Tibial artery (tissue), 4 donors: Measurements from ENCODE around the gene EFHC2.

Source experiments
- DNase-seq, 2 donors: peaks; one replicate each; pipeline ENCODE4 v3.0.0-alpha.2; 2019
- H3K27ac ChIP-seq, 2 donors: fragments of 200-600 bp; sonication (generic) in 1 of 2; 1 replicate in 1 of 2; 2 replicates in 1 of 2; pipeline ENCODE4 v1.5.1; 2018 to 2019; ENCODE audit warnings: mild to moderate bottlenecking in 1 of 2
- H3K27me3 ChIP-seq, 2 donors: fragments of 200-600 bp; sonication (generic) in 1 of 2; one replicate each; pipeline versions ENCODE4 v1.5.1 to v1.6.0; 2016 to 2019
- H3K36me3 ChIP-seq, 3 donors: fragments of 200-600 bp; sonication (generic) in 2 of 3; one replicate each; pipeline ENCODE4 v1.5.1; 2016 to 2019; ENCODE audit warnings: mild to moderate bottlenecking in 2 of 3
- H3K4me1 ChIP-seq, 4 donors: fragments of 200-600 bp; sonication (generic) in 2 of 4; 1 replicate in 3 of 4; 2 replicates in 1 of 4; pipeline ENCODE4 v1.5.1; 2016 to 2019
- H3K4me3 ChIP-seq, 2 donors: fragments of 200-600 bp; sonication (generic) in 1 of 2; 1 replicate in 1 of 2; 2 replicates in 1 of 2; pipeline ENCODE4 v1.5.1; 2018 to 2019; ENCODE audit warnings: mild to moderate bottlenecking in 2 of 2
- H3K9me3 ChIP-seq, 3 donors: fragments of 200-600 bp; sonication (generic) in 1 of 3; one replicate each; pipeline ENCODE4 v1.5.1; 2016 to 2019
- CTCF ChIP-seq, 2 experiments: fragments of 200-600 bp in 1 of 2; fragments of 450-650 bp in 1 of 2; IDR thresholded peaks; one replicate each; pipeline ENCODE4 v1.5.1; 2017 to 2019; ENCODE audit warnings: antibody characterized with exemption in 2 of 2, mild to moderate bottlenecking in 1 of 2, moderate library complexity in 1 of 2
- intact Hi-C: fragments of 100-400 bp; cut with DNase I; formaldehyde crosslinking; loops from one replicate; pipeline ENCODE4 v1.15.0; 2023; ENCODE audit warnings: low total_unique reads

Gene EFHC2

GRCh38 chrX:44330227-44330626 lies 13.2 kb downstream of the EFHC2 start:
- no peak overlapping the region for H3K27ac ChIP-seq
- H3K4me1 ChIP-seq: no peaks in the 10 kb centered on the region
- no peaks in the 10 kb centered on the region for H3K36me3 ChIP-seq
- H3K4me3 ChIP-seq: no peak overlapping the region
- H3K9me3 ChIP-seq: no peaks in the 10 kb centered on the region
- no peaks in the 10 kb centered on the region for H3K27me3 ChIP-seq
- intact Hi-C loops: no loop called here
- TF ChIP-seq CTCF (IDR thresholded peaks at IDR 0.05): no peak
- no peak for DNase-seq

DNA sequence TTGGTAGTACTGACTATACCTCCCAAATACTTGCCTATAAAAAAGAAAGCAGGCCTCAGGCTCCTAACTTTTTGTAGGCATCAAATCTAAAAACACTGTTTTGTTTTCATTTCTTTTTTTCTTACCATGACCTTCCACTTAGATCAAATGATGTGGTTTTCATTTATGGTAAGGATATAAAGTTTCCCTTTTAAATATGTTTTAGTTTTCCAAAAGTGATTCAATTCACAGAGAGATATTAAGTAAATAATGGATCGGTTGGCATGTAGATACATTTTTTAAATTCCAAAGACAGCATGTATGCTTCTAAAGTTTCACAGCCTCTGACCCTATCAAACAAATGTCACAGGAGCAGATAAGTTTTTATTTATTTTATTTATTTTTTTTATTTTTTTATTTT lies 23.9 kb downstream of the EFHC2 start:
- Histone ChIP-seq H3K9me3 (peaks cover 0 to 7% (median 0%) of the 10 kb centered on the region in 3 donors), H3K4me1 (no peaks in the 10 kb centered on the region), H3K27me3 (no peaks in the 10 kb centered on the region), H3K4me3 (no peak overlapping the region), H3K36me3 (no peaks in the 10 kb centered on the region), H3K27ac (no peak overlapping the region)
- no peak for DNase-seq
- no peak for TF ChIP-seq CTCF (IDR thresholded peaks at IDR 0.05)
- intact Hi-C loops: no loop called here

DNA sequence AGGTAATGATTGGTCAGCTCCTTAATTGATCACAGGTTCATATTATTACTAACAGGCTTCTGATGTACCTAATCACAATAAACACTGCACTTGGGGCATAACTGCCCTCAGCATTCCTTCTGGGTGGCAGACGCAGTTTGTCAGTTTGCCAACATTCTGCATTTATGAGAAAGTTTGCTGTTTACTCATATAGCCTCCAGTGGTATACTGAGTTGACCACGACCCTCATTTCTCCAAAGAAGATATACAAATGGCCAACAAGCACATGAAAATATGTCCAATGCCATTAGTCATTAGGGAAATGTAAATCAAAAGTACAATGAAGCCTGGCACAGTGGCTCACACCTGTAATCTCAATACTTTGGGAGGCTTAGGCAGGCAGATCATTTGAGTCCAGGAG lies 26.3 kb downstream of the EFHC2 start:
- DNase-seq: no peak
- no peak for TF ChIP-seq CTCF (IDR thresholded peaks at IDR 0.05)
- peaks cover 0 to 7% (median 0%) of the 10 kb centered on the region in 3 donors for H3K9me3 ChIP-seq
- peaks cover 0 to 6% (median 0%) of the 10 kb centered on the region in 4 donors for H3K4me1 ChIP-seq
- no peak overlapping the region for H3K27ac ChIP-seq
- intact Hi-C loops: no loop called here
- H3K27me3 ChIP-seq: no peaks in the 10 kb centered on the region
- H3K4me3 ChIP-seq: no peak overlapping the region
- H3K36me3 ChIP-seq: no peaks in the 10 kb centered on the region

DNA sequence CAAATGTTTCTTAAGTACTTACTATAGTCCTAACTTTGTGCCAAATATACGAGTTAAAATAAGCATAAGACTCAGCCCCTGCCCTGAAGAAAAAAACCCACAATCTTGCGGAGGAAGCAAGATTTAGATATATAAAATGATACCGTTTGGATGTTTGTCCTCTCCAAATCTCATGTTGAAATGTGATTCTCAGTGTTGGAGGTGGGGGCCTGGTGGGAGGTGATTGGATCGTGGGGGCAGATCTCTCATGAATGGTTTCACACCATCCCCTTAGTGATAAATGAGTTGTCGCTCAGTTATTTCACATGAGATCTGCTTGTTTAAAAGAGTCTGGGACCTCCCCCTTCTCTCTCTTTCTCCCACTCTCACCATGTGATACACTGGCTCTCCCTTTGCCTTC lies 28.7 kb downstream of the EFHC2 start:
- DNase-seq: no peak
- intact Hi-C loops: no loop called here
- no peaks in the 10 kb centered on the region for H3K36me3 ChIP-seq
- H3K27ac ChIP-seq: no peak overlapping the region
- peaks cover 0 to 6% (median 0%) of the 10 kb centered on the region in 4 donors for H3K4me1 ChIP-seq
- peaks cover 0 to 7% (median 0%) of the 10 kb centered on the region in 3 donors for H3K9me3 ChIP-seq
- H3K27me3 ChIP-seq: no peaks in the 10 kb centered on the region
- no peak for TF ChIP-seq CTCF (IDR thresholded peaks at IDR 0.05)
- no peak overlapping the region for H3K4me3 ChIP-seq

GRCh38 chrX:44314259-44314734 lies 29.2 kb downstream of the EFHC2 start:
- Histone ChIP-seq H3K4me1 (peaks cover 0 to 6% (median 0%) of the 10 kb centered on the region in 4 donors), H3K27me3 (no peaks in the 10 kb centered on the region), H3K4me3 (no peak overlapping the region), H3K36me3 (no peaks in the 10 kb centered on the region), H3K27ac (no peak overlapping the region), H3K9me3 (peaks cover 0 to 6% (median 0%) of the 10 kb centered on the region in 3 donors)
- DNase-seq: no peak
- intact Hi-C loops: no loop called here
- TF ChIP-seq CTCF (IDR thresholded peaks at IDR 0.05): no peak

GRCh38 chrX:44312421-44312820 lies 31.1 kb downstream of the EFHC2 start:
- H3K4me3 ChIP-seq: no peak overlapping the region
- H3K27me3 ChIP-seq: no peaks in the 10 kb centered on the region
- no peaks in the 10 kb centered on the region for H3K36me3 ChIP-seq
- intact Hi-C loops: no loop called here
- H3K4me1 ChIP-seq: peaks cover 0 to 6% (median 0%) of the 10 kb centered on the region in 4 donors
- TF ChIP-seq CTCF (IDR thresholded peaks at IDR 0.05): no peak
- H3K9me3 ChIP-seq: no peaks in the 10 kb centered on the region
- DNase-seq: no peak
- H3K27ac ChIP-seq: no peak overlapping the region
